ENCODE results near the gene TECTA. TPM values are rescaled to one million over a fixed set of nuclear protein-coding genes. Genes with fewer than 3 reads are reported as not detected.

TECTA gene
- polyA plus RNA-seq, 1 donor from 2014 or later = 3.3 TPM

DNA sequence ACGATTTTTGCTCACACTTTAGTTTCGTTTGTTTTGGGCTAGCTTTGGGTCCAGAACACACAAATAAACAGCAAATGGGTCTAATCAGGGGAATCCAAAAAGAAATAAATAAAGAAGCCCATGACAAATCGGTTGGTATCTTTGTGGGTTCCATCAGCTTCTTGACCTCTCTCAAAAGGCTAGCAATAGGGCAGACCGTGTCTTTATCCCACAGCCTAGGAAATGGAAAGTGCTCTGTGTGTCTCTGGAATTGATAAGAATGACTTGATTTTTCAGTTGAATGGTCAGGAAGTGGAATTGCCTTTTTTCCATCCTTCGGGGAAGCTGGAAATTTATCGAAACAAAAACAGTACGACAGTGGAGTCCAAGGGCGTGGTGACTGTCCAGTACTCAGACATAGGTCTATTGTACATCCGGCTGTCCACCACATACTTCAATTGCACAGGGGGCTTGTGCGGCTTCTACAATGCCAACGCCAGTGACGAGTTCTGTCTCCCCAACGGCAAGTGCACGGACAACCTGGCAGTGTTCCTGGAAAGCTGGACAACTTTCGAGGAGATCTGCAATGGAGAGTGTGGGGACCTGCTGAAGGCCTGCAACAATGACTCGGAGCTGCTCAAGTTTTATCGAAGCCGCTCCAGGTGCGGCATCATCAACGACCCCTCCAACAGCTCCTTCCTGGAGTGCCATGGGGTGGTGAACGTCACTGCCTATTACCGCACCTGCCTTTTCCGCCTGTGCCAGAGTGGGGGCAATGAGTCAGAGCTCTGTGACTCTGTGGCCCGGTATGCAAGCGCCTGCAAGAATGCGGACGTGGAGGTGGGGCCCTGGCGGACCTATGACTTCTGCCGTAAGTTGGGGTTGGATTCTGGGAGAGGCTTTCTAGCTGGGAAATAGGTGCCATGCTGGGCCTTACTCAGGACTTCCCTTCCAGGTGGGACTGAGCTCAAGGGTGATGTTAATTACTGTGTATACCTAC, 28.6 kb downstream of the TECTA start:
- no peak overlapping the region for H3K4me2 ChIP-seq (ENCODE audit: low read length)
- no peaks in the 10 kb centered on the region for H3K9me2 ChIP-seq (ENCODE audit: insufficient read depth, low read length)
- H3K27me3 ChIP-seq (ENCODE audit: insufficient read depth, low read depth, low read length) = no peaks in the 10 kb centered on the region
- H3K4me3 ChIP-seq (ENCODE audit: low read length) = no peak overlapping the region
- H4K20me1 ChIP-seq (ENCODE audit: insufficient read depth) = no peaks in the 10 kb centered on the region
- peaks cover 6% of the 10 kb centered on the region for H3K36me3 ChIP-seq (ENCODE audit: insufficient read depth, low read length)
- H2AFZ ChIP-seq (ENCODE audit: low read depth, low read length) = no peak overlapping the region
- no peak overlapping the region for H3K9ac ChIP-seq (ENCODE audit: low read length)
- no peaks in the 10 kb centered on the region for H3F3A ChIP-seq (ENCODE audit: insufficient read depth, low read length, poor library complexity, severe bottlenecking)
- H3K79me2 ChIP-seq (replicated peaks; ENCODE audit: insufficient read depth, low read length) = no peaks in the 10 kb centered on the region
- H3K9me3 ChIP-seq (ENCODE audit: low read length) = no peaks in the 10 kb centered on the region
- no peak for TF ChIP-seq TAF1 (IDR thresholded peaks at IDR 0.05; ENCODE audit: low read depth)
- no peak overlapping the region for H3K27ac ChIP-seq (ENCODE audit: low read length)

DNA sequence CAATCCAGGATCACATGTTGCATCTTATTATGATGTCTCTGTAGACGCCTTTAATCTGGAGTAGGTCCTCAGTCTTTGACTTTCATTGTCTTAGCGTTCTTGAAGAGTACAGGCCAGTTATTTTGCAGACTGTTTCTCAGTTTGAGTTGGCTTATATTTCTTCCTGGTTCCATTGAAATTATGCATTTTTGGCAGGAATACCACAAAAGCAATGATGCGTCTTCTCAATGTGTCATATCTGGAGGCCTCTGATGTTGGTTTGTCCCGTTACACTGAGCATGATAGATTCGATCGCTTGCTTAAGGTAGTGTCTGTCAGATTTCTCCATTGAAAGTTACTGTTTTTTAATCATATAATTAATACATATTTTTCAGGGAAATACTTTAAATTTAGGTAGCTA, 30.6 kb downstream of the TECTA start:
- Histone ChIP-seq H2AFZ (ENCODE audit: low read depth, low read length) (no peak overlapping the region), H3K4me3 (ENCODE audit: low read length) (no peak overlapping the region), H3K36me3 (ENCODE audit: insufficient read depth, low read length) (peaks cover 6% of the 10 kb centered on the region), H3K9me3 (ENCODE audit: low read length) (no peaks in the 10 kb centered on the region), H3F3A (ENCODE audit: insufficient read depth, low read length, poor library complexity, severe bottlenecking) (no peaks in the 10 kb centered on the region), H3K79me2 (replicated peaks; ENCODE audit: insufficient read depth, low read length) (no peaks in the 10 kb centered on the region), H4K20me1 (ENCODE audit: insufficient read depth) (no peaks in the 10 kb centered on the region), H3K27me3 (ENCODE audit: insufficient read depth, low read depth, low read length) (no peaks in the 10 kb centered on the region), H3K27ac (ENCODE audit: low read length) (no peak overlapping the region), H3K9me2 (ENCODE audit: insufficient read depth, low read length) (no peaks in the 10 kb centered on the region), H3K4me2 (ENCODE audit: low read length) (no peak overlapping the region), H3K9ac (ENCODE audit: low read length) (no peak overlapping the region)
- TF ChIP-seq TAF1 (IDR thresholded peaks at IDR 0.05; ENCODE audit: low read depth) = no peak
- TF ChIP-seq, protein P1, sequence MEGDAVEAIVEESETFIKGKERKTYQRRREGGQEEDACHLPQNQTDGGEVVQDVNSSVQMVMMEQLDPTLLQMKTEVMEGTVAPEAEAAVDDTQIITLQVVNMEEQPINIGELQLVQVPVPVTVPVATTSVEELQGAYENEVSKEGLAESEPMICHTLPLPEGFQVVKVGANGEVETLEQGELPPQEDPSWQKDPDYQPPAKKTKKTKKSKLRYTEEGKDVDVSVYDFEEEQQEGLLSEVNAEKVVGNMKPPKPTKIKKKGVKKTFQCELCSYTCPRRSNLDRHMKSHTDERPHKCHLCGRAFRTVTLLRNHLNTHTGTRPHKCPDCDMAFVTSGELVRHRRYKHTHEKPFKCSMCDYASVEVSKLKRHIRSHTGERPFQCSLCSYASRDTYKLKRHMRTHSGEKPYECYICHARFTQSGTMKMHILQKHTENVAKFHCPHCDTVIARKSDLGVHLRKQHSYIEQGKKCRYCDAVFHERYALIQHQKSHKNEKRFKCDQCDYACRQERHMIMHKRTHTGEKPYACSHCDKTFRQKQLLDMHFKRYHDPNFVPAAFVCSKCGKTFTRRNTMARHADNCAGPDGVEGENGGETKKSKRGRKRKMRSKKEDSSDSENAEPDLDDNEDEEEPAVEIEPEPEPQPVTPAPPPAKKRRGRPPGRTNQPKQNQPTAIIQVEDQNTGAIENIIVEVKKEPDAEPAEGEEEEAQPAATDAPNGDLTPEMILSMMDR (IDR thresholded peaks at IDR 0.05; ENCODE audit: poor library complexity, severe bottlenecking) = no peak
- no peak for TF ChIP-seq POLR2AphosphoS5 (IDR thresholded peaks at IDR 0.05)

DNA sequence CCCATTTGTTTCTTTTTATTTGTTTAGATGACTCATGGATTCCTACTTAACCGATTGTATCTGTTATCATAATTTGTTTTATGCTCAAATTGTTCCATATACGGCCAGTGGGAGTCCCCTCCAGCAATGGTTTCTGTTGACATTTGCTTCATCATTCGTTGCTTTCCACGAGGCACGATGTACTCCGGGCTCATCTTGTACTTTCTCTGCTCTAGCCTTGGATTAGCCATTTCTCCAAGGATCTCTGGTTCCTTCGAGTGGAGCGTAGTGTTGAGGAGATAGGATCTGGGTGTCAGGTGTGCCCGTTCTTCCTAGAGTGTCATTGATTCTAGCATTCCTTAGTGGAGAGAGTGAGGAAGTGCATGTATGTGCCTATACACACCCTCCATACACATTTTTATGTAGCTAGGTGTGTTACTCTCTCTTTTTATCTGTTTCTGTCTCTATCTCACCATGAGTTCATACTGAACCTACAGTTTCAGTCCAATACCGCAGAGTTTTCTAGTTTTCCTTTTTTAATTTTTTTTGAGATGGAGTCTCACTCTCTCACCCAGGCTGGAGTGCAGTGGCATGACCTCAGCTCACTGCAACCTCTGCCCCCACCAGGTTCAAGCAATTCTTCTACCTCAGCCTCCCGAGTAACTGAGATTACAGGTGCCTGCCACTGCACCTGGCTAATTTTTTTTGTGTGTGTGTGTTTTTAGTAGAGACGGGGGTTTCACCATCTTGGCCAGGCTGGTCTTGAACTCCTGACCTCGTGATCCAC, 31.4 kb downstream of the TECTA start:
- Histone ChIP-seq H3K4me3 (ENCODE audit: low read length) (no peak overlapping the region), H3K27me3 (ENCODE audit: insufficient read depth, low read depth, low read length) (no peaks in the 10 kb centered on the region), H3K4me2 (ENCODE audit: low read length) (no peak overlapping the region), H3K9me3 (ENCODE audit: low read length) (no peaks in the 10 kb centered on the region), H2AFZ (ENCODE audit: low read depth, low read length) (no peak overlapping the region), H3K27ac (ENCODE audit: low read length) (no peak overlapping the region), H3K36me3 (ENCODE audit: insufficient read depth, low read length) (peaks cover 6% of the 10 kb centered on the region), H3K9me2 (ENCODE audit: insufficient read depth, low read length) (no peaks in the 10 kb centered on the region), H4K20me1 (ENCODE audit: insufficient read depth) (no peaks in the 10 kb centered on the region), H3K79me2 (replicated peaks; ENCODE audit: insufficient read depth, low read length) (no peaks in the 10 kb centered on the region), H3K9ac (ENCODE audit: low read length) (no peak overlapping the region), H3F3A (ENCODE audit: insufficient read depth, low read length, poor library complexity, severe bottlenecking) (no peaks in the 10 kb centered on the region)
- TF ChIP-seq SMC3 (conservative IDR thresholded peaks at IDR 0.05; ENCODE audit: poor library complexity) (no peak), MXI1 (conservative IDR thresholded peaks at IDR 0.05; ENCODE audit: poor library complexity, severe bottlenecking) (no peak), RAD21 (conservative IDR thresholded peaks at IDR 0.05) (no peak), POLR2AphosphoS5 (IDR thresholded peaks at IDR 0.05) (no peak), REST (IDR thresholded peaks at IDR 0.05; ENCODE audit: borderline replicate concordance) (no peak), EP300 (conservative IDR thresholded peaks at IDR 0.05; ENCODE audit: poor library complexity, severe bottlenecking) (no peak)
